HG03469 (cell line): Measurements from ENCODE around the gene ECE2.
"Not testable (repeated sequence)": the region's sequence is repeated elsewhere in the genome, so short reads cannot be mapped to it uniquely, and the experiment has no call there.

Experiments used
- ATAC-seq: cut with Tn5 transposase; IDR thresholded peaks from one replicate; pipeline ENCODE4 v1.9.1; 2021; ENCODE audit warnings: mild to moderate bottlenecking, moderate library complexity, moderate number of reproducible peaks; ENCODE audit not compliant: unreplicated experiment

The ECE2 gene

DNA sequence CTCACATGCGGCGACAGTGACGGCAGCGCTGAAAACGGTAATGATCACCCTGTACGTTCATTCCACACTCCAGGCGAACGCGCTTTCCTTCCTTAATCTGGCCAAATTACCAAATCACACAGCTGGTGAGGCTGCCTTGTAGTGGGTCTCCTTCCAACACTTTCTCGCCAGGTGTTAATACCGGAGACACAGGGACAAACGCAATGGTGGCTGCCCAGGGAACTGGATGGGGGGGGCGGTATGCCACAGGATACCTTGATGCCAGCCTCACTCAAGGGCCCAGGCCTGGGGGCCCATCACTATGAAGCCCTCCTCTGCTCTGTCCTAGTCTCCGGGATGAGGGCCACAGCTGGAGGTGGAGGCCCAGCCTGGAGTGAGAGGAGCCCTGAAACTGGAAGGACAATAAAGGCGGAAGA, 13.1 kb upstream of the ECE2 start:
- no peak for ATAC-seq

DNA sequence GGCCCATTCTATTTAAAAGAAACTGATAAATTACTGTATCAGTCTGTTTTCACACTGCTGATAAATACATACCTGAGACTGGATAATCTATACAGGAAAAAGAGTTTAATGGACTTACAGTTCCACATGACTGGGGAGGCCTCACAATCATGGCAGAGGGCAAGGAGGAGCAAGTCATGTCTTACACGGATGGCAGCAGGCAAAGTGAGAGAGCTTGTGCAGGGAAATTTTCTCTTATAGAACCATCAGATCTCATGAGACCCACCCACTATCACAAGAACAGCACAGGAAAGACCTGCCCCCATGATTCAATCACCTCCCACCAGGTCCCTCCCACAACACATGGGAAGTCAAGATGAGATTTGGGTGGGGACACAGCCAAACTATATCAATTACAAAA, 8.6 kb upstream of the ECE2 start:
- ATAC-seq: not testable (repeated sequence)

DNA sequence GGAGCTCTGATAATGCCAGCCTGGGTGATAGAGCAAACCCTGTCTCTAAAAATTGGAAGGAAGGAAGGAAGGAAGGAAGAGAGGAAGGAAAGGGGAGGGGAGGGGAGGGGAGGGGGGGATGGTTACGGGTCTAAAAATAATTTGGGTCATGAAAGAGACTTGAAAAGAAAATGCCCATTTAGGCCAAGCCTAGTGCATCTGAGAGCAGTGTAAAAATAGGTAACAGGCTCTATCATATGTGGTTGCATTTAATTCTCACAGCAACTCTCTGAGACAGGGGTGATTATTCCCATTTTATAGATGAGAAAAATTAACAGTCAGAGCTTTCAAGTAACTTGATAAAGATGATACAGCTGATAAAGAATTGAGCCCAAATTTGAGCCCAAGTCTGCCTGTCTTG, 3.6 kb upstream of the ECE2 start:
- no peak for ATAC-seq

DNA sequence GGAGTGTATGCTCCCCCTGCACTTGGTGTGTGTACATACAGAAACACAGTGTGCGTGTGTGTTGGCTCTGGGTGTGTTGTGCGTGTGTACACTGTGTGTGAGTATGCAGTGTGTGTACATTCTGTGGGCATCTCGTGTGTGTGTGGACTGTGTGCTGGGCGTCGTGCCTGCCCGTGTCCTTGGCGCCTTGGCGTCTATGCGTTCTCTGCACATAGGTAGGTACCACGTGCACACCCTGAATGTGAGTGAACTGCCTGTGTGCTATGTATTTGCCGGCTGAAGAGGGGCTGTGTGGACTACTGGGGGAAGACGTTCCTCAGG, 481 bp upstream of the ECE2 start:
- ATAC-seq: no peak

DNA sequence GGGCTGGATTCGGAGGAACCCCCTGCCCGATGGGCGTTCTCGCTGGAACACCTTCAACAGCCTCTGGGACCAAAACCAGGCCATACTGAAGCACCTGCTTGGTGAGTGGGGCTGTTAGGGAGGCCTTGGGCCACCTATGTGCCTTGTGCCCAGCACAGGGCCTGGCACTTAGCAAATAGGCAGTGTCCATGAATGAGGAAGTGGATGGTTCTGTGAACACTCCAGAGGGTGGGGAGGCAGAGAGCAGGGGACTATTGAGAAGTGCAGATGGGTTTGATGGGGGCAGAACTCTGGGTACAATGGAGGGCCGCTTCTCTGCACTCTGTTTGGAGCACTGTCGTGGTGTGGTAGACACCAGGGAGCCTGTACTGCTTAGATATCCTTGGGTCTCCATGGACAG, 1.5 kb downstream of the ECE2 start:
- no peak for ATAC-seq

DNA sequence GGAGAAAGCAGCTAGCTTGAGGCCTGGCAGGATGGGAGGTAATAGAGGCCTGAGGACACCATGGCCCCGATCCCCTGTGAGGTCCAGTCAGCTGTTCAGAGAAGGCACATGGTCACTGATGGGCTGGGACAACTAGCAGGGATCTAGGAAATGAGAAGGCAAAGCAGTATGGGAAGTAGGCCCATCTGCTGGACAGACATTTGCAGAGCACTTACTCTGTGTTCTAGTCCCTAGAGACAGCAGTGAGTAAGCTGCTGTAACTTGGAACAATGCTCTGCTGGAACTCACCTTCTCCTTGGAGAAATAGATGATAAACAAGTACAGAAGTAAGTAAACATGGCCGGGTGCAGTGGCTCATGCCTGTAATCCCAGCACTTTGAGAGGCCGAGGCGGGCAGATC, 7.1 kb downstream of the ECE2 start:
- ATAC-seq: no peak

DNA sequence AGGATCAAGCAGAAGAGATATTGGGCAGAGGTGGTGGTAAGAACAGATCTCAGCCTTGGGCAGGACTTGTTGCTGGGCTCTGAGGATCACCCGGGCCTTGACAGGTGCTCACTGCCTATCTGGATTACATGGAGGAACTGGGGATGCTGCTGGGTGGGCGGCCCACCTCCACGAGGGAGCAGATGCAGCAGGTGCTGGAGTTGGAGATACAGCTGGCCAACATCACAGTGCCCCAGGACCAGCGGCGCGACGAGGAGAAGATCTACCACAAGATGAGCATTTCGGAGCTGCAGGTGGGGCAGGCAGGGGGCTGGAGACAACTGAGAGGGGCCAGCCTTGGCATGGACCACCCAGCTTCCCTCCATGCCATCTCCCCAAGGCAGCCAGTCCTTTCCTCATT, 7.9 kb downstream of the ECE2 start:
- ATAC-seq: no peak

DNA sequence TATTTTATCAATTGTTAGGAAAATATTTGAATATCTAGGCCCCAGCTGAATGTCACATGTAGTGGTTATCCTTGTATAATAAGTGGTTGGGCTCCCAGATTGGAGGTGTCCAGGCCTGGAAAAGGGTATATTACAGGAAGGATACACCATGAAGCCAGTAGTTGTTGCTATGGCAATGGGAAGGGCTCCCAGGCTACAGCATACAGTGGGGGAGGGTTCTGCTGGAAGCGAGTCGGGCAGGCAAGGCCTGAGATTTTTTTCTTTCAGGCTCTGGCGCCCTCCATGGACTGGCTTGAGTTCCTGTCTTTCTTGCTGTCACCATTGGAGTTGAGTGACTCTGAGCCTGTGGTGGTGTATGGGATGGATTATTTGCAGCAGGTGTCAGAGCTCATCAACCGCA, 8.9 kb downstream of the ECE2 start:
- no peak for ATAC-seq

DNA sequence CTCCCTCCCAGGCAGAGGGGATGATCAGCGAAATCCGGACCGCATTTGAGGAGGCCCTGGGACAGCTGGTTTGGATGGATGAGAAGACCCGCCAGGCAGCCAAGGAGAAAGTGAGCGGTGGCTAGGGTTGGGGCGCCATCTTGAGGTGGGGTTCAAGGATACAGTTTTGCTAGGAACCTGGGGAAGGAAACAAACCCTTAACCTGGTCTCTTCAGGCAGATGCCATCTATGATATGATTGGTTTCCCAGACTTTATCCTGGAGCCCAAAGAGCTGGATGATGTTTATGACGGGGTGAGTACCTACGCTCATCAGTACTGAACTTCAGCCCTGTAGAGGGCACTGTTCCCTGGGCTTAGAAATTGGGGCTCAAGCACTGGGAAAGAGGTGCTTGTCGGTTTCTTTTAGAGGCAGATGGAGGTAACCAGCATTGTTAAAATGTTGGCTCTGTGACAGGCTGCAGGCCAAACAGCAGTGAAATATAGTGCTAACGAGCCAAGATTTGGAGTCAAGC, 13.7 kb downstream of the ECE2 start:
- no peak for ATAC-seq

DNA sequence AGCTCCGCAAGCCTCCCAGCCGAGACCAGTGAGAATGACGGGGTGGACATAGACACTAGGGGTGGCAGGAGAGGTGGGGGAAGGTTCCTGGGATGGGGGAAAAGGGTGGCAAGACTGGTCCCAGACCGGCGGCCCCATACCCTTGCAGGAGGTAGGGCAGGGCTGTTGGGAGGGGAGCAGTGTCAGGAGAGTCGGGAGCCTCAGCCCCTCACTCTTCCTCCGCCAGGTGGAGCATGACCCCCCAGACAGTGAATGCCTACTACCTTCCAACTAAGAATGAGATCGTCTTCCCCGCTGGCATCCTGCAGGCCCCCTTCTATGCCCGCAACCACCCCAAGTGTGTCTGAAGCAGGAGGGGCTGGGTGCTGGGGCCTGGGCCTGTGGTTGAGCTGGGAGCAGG, 14.5 kb downstream of the ECE2 start:
- no peak for ATAC-seq

DNA sequence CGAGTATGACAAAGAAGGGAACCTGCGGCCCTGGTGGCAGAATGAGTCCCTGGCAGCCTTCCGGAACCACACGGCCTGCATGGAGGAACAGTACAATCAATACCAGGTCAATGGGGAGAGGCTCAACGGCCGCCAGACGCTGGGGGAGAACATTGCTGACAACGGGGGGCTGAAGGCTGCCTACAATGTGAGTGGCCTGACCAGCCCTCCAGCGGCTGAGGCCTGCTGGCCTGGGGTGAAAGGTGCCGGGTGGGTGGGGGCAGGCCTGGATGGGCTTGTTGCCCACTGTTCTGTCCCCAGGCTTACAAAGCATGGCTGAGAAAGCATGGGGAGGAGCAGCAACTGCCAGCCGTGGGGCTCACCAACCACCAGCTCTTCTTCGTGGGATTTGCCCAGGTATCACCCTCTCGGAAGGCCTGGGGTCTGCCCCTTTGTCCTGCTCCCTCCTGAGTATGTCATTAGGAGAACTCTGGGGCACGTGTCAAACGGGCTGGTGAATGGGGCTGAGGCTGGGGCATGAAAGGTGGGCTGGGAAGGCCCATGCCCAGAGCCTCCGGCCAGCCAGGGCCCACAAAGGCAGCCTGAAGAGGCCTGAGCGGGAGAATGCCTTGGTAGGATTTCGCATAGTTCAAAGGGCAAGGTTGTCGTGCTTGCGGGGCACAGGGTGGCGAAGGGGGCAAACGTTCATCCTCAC, 15.4 kb downstream of the ECE2 start:
- no peak for ATAC-seq

DNA sequence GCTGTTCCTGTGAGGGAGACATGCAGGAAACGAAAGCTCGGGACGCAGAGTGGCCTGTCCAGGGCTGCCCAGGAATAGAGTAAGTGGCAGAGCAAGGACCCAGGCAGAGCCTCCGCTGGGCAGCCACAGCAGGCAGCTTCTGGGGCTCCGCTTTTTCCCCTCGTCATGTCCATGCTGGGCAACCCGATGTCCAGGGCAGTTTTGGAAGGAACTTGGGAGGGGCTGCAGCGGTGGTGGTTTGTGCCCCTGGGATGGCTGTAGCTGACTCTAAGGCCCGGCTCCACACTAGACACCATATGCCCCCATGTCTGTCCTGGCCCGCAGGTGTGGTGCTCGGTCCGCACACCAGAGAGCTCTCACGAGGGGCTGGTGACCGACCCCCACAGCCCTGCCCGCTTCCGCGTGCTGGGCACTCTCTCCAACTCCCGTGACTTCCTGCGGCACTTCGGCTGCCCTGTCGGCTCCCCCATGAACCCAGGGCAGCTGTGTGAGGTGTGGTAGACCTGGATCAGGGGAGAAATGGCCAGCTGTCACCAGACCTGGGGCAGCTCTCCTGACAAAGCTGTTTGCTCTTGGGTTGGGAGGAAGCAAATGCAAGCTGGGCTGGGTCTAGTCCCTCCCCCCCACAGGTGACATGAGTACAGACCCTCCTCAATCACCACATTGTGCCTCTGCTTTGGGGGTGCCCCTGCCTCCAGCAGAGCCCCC, 16.1 kb downstream of the ECE2 start:
- no peak for ATAC-seq

DNA sequence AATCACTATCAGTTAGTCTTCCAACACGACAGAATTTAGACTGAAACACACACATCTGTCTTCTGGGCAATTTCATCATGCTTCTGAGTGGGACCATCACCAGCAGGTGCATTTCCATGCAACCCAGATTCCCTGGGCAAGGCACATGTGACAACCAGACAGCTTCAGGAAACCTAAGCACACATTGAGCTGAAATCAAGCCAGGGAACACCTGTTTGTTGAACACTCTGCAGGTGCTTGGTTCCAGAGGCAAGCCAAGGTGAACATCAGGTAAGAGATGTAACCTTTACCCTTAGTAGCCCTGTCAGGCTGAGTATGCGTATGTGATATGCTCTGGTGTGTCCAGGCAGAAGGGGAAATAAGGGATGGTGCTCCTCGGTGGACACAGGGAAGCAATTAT, 19.9 kb downstream of the ECE2 start:
- no peak for ATAC-seq

DNA sequence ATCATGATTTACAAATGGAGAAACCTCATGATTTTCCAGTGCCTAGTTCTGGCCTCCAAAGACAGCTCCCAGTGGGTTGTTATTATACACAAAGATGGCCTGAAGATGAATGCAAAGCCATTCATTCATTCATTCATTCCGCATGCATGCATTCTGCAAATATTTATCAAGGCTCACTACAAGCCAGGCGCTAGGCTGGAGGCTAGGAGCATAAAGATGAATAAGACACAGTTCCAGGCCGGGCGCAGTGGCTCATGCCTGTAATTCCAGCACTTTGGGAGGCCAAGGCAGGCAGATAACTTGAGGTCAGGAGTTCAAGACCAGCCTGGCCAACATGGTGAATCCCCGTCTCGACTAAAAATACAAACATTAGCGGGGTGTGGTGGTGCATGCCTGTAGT, 20.8 kb downstream of the ECE2 start:
- no peak for ATAC-seq

DNA sequence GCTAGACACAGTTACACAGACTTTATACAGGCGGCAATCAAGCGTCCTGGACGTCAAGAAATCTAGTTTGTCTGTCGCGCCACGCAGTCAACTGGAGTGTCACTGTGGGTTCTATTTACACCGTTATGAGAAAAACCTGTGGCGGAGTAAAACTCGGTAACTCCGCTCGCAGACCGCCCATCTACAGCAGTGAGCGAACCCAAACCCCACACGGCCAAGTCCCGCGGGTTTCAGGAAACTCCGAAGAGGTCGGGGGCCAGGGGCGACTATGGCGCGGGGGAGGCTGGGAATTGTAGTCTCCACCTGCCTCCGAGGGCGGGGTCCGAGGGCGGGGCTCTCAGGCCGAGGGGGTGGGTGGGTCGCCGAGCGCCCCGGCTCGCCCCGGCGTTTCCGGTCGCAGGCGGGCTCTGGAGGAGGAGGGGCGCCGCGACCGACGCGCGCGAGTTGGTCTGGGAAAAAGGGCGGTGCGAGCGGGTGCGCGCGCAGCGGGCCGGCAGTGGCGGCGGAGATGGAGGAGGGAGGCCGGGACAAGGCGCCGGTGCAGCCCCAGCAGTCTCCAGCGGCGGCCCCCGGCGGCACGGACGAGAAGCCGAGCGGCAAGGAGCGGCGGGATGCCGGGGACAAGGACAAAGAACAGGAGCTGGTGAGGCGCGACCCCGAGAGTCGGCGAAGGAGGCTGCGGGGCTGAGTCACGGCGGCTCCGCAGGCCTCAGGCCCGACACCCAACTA, 23.1 kb downstream of the ECE2 start, which contains the start of gene PSMD2:
PSMD2 (plus strand) TSS at position 483 of the 729 bp plus-strand sequence; CDS start at position 509, 26 bp downstream.
- ATAC-seq: peak; percentile 79

DNA sequence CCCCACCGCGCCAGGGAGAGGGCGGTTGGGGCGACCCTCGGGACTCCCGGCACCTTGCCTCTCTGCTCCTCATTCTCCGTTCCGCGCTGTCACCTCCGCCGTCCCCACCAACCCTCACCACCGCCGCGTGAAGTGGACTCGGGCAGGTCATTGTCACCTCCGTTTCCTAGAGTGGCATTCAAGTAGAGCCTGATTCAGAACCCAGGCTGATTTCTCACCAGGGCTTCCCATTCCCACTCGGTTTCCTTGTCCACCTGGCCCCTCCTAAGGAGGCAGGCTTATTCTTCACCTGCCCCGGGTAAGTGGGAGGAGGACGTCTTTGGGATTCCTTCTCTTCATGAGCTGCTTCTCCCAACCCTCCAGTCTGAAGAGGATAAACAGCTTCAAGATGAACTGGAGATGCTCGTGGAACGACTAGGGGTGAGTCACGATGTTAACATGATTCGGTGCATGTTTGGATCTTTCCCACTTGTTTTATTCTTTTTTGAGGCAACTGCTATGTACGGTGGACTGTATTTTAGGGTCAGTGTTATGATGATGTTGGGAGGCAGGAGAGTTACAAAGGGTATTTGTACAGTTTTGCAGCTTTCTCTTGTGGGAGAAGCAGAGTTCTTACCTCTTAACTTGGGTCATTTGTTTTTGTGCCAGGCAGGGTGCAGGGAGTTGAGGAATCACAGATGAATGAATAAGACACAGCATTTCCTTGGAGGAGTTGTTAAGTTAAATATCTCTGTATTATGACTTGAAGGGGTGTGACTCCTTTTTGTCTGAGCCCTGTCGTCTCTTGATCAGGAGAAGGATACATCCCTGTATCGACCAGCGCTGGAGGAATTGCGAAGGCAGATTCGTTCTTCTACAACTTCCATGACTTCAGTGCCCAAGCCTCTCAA, 23.9 kb downstream of the ECE2 start:
- no peak for ATAC-seq

DNA sequence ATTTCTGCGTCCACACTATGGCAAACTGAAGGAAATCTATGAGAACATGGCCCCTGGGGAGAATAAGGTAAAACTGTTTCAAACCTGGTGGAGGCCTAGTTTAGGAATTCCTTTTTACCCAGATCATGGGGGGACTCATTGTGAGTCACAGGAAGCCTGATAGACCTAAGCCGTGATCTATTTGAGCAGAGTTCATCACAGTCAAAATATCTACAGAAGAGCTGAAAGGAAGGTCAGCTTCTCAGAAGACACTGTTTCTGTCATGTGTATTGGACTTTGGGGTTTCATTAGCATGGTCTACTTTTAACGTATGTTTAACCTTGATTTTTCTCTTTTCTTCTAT, 24.5 kb downstream of the ECE2 start:
- no peak for ATAC-seq

DNA sequence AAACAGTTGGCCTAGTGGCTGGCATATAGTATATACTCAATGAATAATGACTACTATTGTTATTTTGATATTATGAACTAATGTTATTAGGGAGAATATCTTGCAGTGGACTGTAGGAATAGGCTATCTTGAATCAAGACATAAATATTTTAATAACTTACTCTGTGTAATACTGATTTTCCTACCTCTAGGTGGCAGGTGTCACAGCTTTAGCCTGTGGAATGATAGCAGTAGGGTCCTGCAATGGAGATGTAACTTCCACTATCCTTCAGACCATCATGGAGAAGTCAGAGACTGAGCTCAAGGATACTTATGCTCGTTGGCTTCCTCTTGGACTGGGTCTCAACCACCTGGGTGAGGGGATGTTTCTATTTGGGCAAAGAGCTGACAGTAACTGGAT, 29.8 kb downstream of the ECE2 start:
- ATAC-seq: no peak

DNA sequence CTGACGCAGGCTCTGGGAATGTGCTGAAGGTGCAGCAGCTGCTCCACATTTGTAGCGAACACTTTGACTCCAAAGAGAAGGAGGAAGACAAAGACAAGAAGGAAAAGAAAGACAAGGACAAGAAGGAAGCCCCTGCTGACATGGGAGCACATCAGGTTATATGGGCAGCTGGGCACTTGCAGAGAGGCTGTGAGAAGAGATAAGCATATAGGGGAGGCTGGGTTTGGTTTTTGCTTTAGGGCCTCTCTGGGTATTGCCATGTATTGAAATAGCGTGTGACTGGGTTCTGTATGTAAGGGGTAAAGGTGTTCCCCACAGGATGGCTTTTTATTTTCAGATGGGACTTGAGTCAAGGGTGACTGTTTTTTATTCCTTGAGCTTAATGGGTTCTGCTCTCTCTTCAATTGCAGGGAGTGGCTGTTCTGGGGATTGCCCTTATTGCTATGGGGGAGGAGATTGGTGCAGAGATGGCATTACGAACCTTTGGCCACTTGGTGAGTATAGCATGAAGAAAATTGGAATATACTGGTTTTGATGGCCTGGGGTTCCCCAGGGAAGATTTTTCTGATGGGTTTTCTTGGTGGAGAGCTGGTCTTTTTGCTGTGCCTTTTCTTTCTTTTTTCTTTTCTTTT, 30.6 kb downstream of the ECE2 start:
- no peak for ATAC-seq

DNA sequence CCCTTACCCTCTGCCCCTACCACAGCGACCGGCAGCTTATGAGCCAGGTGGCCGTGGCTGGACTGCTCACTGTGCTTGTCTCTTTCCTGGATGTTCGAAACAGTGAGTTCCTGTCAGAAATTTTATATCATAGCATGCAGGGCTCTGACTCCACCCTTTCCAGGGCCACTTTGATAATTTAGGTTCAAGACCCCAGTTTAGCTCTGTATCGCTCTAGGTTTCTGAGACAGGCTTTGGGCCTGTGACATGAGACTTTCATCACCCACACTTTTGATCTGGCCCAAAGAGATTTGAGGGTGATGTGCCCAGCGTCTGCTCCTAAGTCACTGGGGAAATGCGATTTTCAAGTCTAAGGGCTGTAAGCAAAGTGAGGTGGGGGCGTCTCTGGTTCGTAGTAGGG, 32.1 kb downstream of the ECE2 start:
- ATAC-seq: no peak

DNA sequence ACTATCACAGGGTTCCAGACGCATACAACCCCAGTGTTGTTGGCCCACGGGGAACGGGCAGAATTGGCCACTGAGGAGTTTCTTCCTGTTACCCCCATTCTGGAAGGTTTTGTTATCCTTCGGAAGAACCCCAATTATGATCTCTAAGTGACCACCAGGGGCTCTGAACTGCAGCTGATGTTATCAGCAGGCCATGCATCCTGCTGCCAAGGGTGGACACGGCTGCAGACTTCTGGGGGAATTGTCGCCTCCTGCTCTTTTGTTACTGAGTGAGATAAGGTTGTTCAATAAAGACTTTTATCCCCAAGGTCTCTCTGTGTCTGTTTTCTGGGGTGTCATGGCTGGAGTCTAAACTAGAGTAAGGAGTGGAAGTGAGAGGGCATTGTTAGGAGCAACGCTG, 32.9 kb downstream of the ECE2 start:
- no peak for ATAC-seq
